Stimulated activated effector memory CD8-positive, alpha-beta T cell treated with anti-CD3 and anti-CD28 coated beads, Interleukin-12 subunit alpha, Interleukin-12 subunit beta, amount 100 ng/mL, for 72 hours (primary cell): ENCODE measurements around the gene HERC4.
A peak's percentile ranks its signal among the peaks of the same experiment; 100 is the strongest.

Experiments used
- ATAC-seq: fragments of 150-1000 bp; cut with Tn5 transposase; 2 replicates; pipeline ENCODE4 v1.10.0; 2021
- DNase-seq, 2 donors: peaks; one replicate each; pipeline ENCODE4 v3.0.0; 2021 to 2022; ENCODE audit warnings: low spot score in 2 of 2
- H3K27ac Mint-ChIP-seq: one replicate; pipeline ENCODE4 v1.8.0; 2022; ENCODE audit warnings: mild to moderate bottlenecking, mixed read lengths
- H3K36me3 Mint-ChIP-seq: one replicate; pipeline ENCODE4 v1.8.0; 2022; ENCODE audit warnings: mild to moderate bottlenecking, mixed read lengths
- H3K4me1 Mint-ChIP-seq: one replicate; pipeline ENCODE4 v1.8.0; 2022; ENCODE audit warnings: mixed read lengths
- H3K4me3 Mint-ChIP-seq: one replicate; pipeline ENCODE4 v1.8.0; 2022; ENCODE audit warnings: mild to moderate bottlenecking, mixed read lengths
- H3K9me3 Mint-ChIP-seq: one replicate; pipeline ENCODE4 v1.8.0; 2022; ENCODE audit warnings: mixed read lengths

Gene HERC4

GRCh38 chr10:68103261-68103878 is 28.3 kb upstream of the HERC4 start:
- peaks cover 5% of the 10 kb centered on the region for H3K4me1 Mint-ChIP-seq
- H3K9me3 Mint-ChIP-seq: no peaks in the 10 kb centered on the region
- DNase-seq: no peak
- ATAC-seq: no peak
- no peaks in the 10 kb centered on the region for H3K36me3 Mint-ChIP-seq
- H3K27ac Mint-ChIP-seq: no peak overlapping the region
- no peak overlapping the region for H3K4me3 Mint-ChIP-seq

- Mint-ChIP-seq H3K36me3 (no peaks in the 10 kb centered on the region), H3K4me1 (peaks cover 5% of the 10 kb centered on the region), H3K9me3 (no peaks in the 10 kb centered on the region), H3K27ac (no peak overlapping the region), H3K4me3 (no peak overlapping the region)
- DNase-seq (no peak), ATAC-seq (no peak)
These were observed 26.0 kb upstream of the HERC4 start for GRCh38 chr10:68101066-68101465.

- Mint-ChIP-seq H3K4me3 (no peak overlapping the region), H3K4me1 (peaks cover 5% of the 10 kb centered on the region), H3K27ac (no peak overlapping the region), H3K9me3 (no peaks in the 10 kb centered on the region), H3K36me3 (no peaks in the 10 kb centered on the region)
- ATAC-seq: no peak
- DNase-seq: no peak
These were observed 24.7 kb upstream of the HERC4 start for GRCh38 chr10:68099736-68100135.

- Mint-ChIP-seq H3K4me1 (peaks cover 5% of the 10 kb centered on the region), H3K4me3 (no peak overlapping the region), H3K9me3 (no peaks in the 10 kb centered on the region), H3K27ac (no peak overlapping the region), H3K36me3 (no peaks in the 10 kb centered on the region)
- DNase-seq (no peak), ATAC-seq (no peak)
These were observed 21.9 kb upstream of the HERC4 start for GRCh38 chr10:68096913-68097516.

GRCh38 chr10:68095153-68095552 is 20.1 kb upstream of the HERC4 start:
- ATAC-seq (no peak), DNase-seq (no peak)
- Mint-ChIP-seq H3K4me1 (peaks cover 1% of the 10 kb centered on the region), H3K36me3 (no peaks in the 10 kb centered on the region), H3K9me3 (no peaks in the 10 kb centered on the region), H3K27ac (peak overlapping the region; percentile 63), H3K4me3 (no peak overlapping the region)

- H3K27ac Mint-ChIP-seq: no peak overlapping the region
- ATAC-seq: no peak
- no peak overlapping the region for H3K4me3 Mint-ChIP-seq
- peaks cover 6% of the 10 kb centered on the region for H3K4me1 Mint-ChIP-seq
- no peaks in the 10 kb centered on the region for H3K9me3 Mint-ChIP-seq
- H3K36me3 Mint-ChIP-seq: no peaks in the 10 kb centered on the region
- no peak for DNase-seq
These were observed 17.4 kb upstream of the HERC4 start for GRCh38 chr10:68092512-68092911.

- H3K9me3 Mint-ChIP-seq: no peaks in the 10 kb centered on the region
- DNase-seq (no peak), ATAC-seq (no peak)
- no peak overlapping the region for H3K4me3 Mint-ChIP-seq
- no peaks in the 10 kb centered on the region for H3K36me3 Mint-ChIP-seq
- H3K4me1 Mint-ChIP-seq: peaks cover 6% of the 10 kb centered on the region
- H3K27ac Mint-ChIP-seq: no peak overlapping the region
These were observed 15.5 kb upstream of the HERC4 start for GRCh38 chr10:68090586-68090985.

- Mint-ChIP-seq H3K36me3 (no peaks in the 10 kb centered on the region), H3K27ac (no peak overlapping the region), H3K4me3 (no peak overlapping the region), H3K4me1 (peaks cover 6% of the 10 kb centered on the region), H3K9me3 (no peaks in the 10 kb centered on the region)
- DNase-seq: no peak
- peak; percentile 62 for ATAC-seq
These were observed 13.7 kb upstream of the HERC4 start for GRCh38 chr10:68088740-68089139.

GRCh38 chr10:68087685-68088401 is 12.8 kb upstream of the HERC4 start:
- DNase-seq (no peak), ATAC-seq (no peak)
- Mint-ChIP-seq H3K27ac (no peak overlapping the region), H3K9me3 (no peaks in the 10 kb centered on the region), H3K4me1 (peaks cover 6% of the 10 kb centered on the region), H3K4me3 (no peak overlapping the region), H3K36me3 (no peaks in the 10 kb centered on the region)

- ATAC-seq (no peak), DNase-seq (no peak)
- H3K4me3 Mint-ChIP-seq: no peak overlapping the region
- no peak overlapping the region for H3K27ac Mint-ChIP-seq
- no peaks in the 10 kb centered on the region for H3K36me3 Mint-ChIP-seq
- H3K9me3 Mint-ChIP-seq: no peaks in the 10 kb centered on the region
- H3K4me1 Mint-ChIP-seq: peaks cover 6% of the 10 kb centered on the region
These were observed 12.0 kb upstream of the HERC4 start for GRCh38 chr10:68086910-68087684.

GRCh38 chr10:68086011-68086410 is 10.9 kb upstream of the HERC4 start:
- DNase-seq (no peak), ATAC-seq (no peak)
- Mint-ChIP-seq H3K36me3 (no peaks in the 10 kb centered on the region), H3K4me1 (peaks cover 6% of the 10 kb centered on the region), H3K4me3 (no peak overlapping the region), H3K9me3 (no peaks in the 10 kb centered on the region), H3K27ac (no peak overlapping the region)

GRCh38 chr10:68084469-68084868 is 9.4 kb upstream of the HERC4 start:
- Mint-ChIP-seq H3K4me1 (peaks cover 6% of the 10 kb centered on the region), H3K9me3 (no peaks in the 10 kb centered on the region), H3K36me3 (no peaks in the 10 kb centered on the region), H3K27ac (no peak overlapping the region), H3K4me3 (no peak overlapping the region)
- ATAC-seq (no peak), DNase-seq (no peak)

- Mint-ChIP-seq H3K27ac (no peak overlapping the region), H3K36me3 (no peaks in the 10 kb centered on the region), H3K9me3 (no peaks in the 10 kb centered on the region), H3K4me1 (peaks cover 5% of the 10 kb centered on the region), H3K4me3 (no peak overlapping the region)
- DNase-seq (no peak), ATAC-seq (no peak)
These were observed 8.9 kb upstream of the HERC4 start for GRCh38 chr10:68083953-68084352.

GRCh38 chr10:68082872-68083271 is 7.8 kb upstream of the HERC4 start:
- Mint-ChIP-seq H3K4me3 (no peak overlapping the region), H3K27ac (no peak overlapping the region), H3K9me3 (no peaks in the 10 kb centered on the region), H3K4me1 (no peaks in the 10 kb centered on the region), H3K36me3 (no peaks in the 10 kb centered on the region)
- no peak for ATAC-seq
- DNase-seq: no peak

GRCh38 chr10:68081916-68082315 is 6.8 kb upstream of the HERC4 start:
- Mint-ChIP-seq H3K36me3 (no peaks in the 10 kb centered on the region), H3K9me3 (no peaks in the 10 kb centered on the region), H3K27ac (no peak overlapping the region), H3K4me3 (no peak overlapping the region), H3K4me1 (no peaks in the 10 kb centered on the region)
- DNase-seq (no peak), ATAC-seq (no peak)
